Cortex of kidney (tissue), 1 donor: ENCODE results near the gene TMEM248.
"Not testable (repeated sequence)": the region's sequence is repeated elsewhere in the genome, so short reads cannot be mapped to it uniquely, and the experiment has no call there.

Experiments used
- DNase-seq: peaks from one replicate; lab custom pipeline; 2025; lab: John Stamatoyannopoulos, UW

TMEM248 gene

DNA sequence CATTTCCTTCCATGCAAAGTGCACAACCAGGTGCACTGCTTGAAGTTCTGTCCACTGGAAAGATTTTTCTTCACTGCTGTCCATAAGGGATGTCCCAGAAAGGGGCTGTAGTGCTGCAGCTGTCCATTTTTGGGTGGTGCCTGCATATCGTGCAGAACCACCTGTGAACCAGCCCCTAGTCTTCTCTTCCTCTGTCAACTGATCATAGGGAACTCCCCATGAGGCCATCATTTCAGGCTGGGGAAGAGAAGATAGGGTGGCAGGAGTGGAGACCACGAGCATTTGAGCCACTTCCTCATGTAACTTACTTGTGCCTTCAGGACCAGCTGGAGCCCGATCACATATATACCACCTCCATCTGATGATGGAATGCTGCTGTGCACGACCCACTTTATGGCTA lies 12.4 kb upstream of the TMEM248 start:
- not testable (repeated sequence) for DNase-seq

DNA sequence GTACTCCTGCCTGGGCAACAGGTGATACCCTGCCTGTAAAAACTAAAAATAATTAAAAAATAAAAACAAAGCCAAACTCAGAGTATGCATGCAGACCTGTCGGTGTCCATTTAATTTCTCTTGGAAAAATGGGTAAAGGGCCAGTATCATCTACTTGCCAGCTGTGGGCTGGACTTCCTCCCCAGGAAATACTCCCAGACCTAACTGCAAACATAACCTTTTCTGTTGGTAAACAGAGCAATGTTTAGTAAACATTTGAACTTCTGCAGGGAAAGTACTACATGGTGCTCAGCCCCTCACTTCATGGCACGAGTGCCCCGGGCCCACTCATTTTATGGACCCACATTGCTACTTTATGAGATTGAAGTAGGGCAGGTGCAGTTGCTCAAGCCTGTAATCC lies 10.2 kb upstream of the TMEM248 start:
- DNase-seq = no peak

DNA sequence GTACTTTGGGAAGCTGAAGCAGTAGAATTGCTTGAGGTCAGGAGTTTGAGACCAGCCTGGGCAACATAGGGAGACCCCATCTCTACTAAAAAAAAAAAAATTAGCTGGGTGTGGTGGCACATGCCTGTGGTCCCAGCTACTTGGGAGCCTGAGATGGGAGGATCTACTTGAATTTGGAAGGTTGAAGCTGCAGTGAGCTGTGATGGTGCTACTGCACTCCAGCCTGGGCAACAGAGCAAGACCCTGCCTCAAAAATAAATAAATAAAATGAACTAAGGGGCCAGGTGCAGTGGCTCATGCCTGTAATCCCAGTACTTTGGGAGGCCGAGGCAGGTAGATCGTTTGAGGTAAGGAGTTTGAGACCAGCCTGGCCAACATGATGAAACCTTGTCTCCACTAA lies 9.8 kb upstream of the TMEM248 start:
- not testable (repeated sequence) for DNase-seq

DNA sequence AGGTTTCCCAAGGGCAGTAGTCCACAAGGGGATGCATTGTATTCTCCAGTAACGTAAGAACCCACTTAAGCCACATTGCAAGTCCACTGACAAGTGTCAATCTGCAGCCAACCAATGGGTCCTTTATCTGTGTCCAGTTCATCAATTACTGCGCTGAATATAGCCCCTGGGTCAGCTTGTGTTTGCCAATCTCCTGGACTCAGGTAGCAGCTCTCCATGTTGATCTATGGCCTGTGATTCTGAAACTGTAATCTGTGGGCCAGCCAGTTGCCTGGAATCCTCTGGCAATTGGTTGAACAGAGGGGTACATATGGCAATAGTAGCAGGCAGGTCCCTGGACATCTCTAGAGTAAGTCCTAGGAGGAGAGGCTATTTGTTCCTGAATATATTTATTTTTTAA lies 8.8 kb upstream of the TMEM248 start:
- DNase-seq = no peak

- DNase-seq = no peak
These were observed 7.6 kb upstream of the TMEM248 start for GRCh38 chr7:66913118-66914037.

- not testable (repeated sequence) for DNase-seq
These were observed 3.1 kb upstream of the TMEM248 start for GRCh38 chr7:66917904-66918303.

- no peak for DNase-seq
These were observed 1.7 kb upstream of the TMEM248 start for GRCh38 chr7:66919304-66919703.

GRCh38 chr7:66919704-66920103 lies 1.3 kb upstream of the TMEM248 start:
- DNase-seq = no peak

- no peak for DNase-seq
These were observed 769 bp upstream of the TMEM248 start for GRCh38 chr7:66920256-66920655.

GRCh38 chr7:66921396-66921917 lies 432 bp downstream of the TMEM248 start:
- DNase-seq = no peak

GRCh38 chr7:66921918-66922486 lies 977 bp downstream of the TMEM248 start:
- DNase-seq = no peak

GRCh38 chr7:66925255-66925654 lies 4.2 kb downstream of the TMEM248 start:
- DNase-seq = no peak

DNA sequence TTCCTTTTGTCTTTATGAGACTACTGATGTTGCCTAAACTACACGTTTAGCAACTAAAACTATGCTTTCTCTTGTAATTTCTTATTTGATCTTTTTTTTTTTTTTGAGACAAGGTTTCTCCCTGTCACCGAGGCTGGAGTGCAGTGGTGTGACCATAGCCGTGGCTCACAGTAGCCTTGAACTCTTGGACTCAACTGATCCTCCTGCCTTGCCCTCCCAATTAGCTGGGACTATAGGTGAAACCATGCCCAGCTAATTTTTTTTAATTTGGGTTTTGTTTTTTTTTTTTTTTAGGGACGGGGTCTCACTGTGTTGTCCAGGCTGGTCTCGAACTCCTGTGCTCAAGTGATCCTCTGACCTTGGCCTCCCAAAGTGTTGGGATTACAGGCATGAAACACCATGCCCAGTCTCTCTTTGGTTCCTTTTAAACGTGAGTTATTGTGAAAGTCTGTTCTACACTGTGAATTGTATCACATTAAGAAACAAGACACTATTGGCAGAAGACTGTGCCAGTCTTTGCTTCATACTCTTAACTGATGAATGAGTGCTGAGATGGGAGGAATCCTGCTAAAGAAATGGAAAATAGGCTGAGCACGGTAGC lies 6.4 kb downstream of the TMEM248 start:
- no peak for DNase-seq

GRCh38 chr7:66928388-66928787 lies 7.4 kb downstream of the TMEM248 start:
- no peak for DNase-seq

DNA sequence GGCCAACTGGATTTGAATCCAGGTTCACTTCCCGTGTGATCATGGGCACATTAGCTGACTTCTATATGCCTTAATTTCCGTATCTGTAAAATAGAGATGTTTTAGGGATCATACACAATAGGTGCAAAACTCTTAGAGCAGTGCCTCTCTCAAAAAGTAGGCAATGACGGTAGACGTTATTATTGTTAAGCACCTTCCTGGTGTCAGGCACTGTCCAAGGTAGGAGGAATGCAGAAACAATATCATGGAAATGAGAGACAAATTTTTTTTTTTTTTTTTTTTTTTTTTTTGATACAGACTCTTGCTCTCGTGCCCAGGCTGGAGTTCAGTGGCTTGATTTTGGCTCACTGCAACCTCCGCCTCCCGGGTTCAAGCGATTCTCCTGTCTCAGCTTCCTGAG lies 8.1 kb downstream of the TMEM248 start:
- DNase-seq = no peak

- DNase-seq = no peak
These were observed 8.9 kb downstream of the TMEM248 start for GRCh38 chr7:66929935-66930334.

- DNase-seq = no peak
These were observed 9.3 kb downstream of the TMEM248 start for GRCh38 chr7:66930341-66930740.

DNA sequence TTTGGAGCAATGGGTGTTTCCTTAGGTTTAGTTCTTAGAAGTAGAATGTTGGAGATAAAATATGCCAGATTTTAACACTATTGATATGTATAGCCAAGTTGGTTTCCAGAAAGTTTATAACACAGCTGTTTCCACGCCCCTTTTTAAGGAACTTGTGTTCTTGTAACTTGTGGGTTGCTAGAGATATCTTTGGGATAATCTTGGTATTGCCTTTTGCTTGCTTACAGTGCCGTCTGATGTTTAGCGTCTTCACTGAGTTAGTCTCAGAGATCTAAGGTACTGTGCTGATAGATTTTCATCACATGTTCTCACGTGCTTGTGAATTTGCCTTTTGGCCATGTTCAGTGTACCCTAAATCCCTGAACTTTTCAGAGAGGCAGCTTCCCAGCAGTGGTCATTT lies 12.4 kb downstream of the TMEM248 start:
- DNase-seq = no peak

GRCh38 chr7:66937940-66938339 lies 16.9 kb downstream of the TMEM248 start:
- no peak for DNase-seq

DNA sequence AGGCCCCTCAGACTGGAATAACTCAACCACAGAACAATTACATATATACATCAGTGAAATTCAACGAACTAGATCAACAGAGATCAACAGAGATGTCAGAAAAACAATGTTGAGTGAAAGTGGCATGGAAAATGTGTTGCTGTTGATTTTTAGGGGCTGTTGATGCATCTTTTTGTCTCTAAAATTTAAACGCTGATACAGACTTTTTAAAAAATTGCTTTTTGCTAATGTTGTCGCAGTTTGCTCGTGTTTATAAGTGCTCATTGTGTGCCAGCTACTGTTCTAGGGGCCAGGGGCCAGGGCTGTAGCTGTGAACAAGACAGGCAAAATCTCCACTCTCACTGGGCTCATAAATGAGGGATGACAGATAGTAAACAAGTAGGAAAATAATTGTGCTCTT lies 18.3 kb downstream of the TMEM248 start:
- DNase-seq = no peak

GRCh38 chr7:66946545-66946944 lies 25.5 kb downstream of the TMEM248 start:
- DNase-seq = no peak

- no peak for DNase-seq
These were observed 27.6 kb downstream of the TMEM248 start for GRCh38 chr7:66948480-66949109.
